Mucosa of descending colon (tissue), 3 donors: ENCODE data around the gene CELF2. TPM values are rescaled to one million over a fixed set of nuclear protein-coding genes. Genes with fewer than 3 reads are reported as not detected.

Source experiments
- ATAC-seq: fragments of 200-7000 bp; cut with Tn5 transposase; one replicate; pipeline ENCODE4 v1.9.1; 2020; ENCODE audit warnings: mild to moderate bottlenecking, moderate library complexity
- DNase-seq, 3 donors: peaks; one replicate each; pipeline ENCODE4 v3.0.0-alpha.2; 2020
- H3K36me3 ChIP-seq: fragments of 200-600 bp; one replicate; pipeline ENCODE4 v1.8.0; 2021; ENCODE audit warnings: low read depth, mild to moderate bottlenecking
- H3K4me1 ChIP-seq: fragments of 200-600 bp; one replicate; pipeline ENCODE4 v1.8.0; 2021; ENCODE audit warnings: low read depth, mild to moderate bottlenecking
- H3K4me3 ChIP-seq: fragments of 200-600 bp; one replicate; pipeline ENCODE4 v1.8.0; 2021; ENCODE audit warnings: mild to moderate bottlenecking
- H3K9me3 ChIP-seq: fragments of 200-600 bp; one replicate; pipeline ENCODE4 v1.8.0; 2021; ENCODE audit warnings: mild to moderate bottlenecking
- intact Hi-C, 2 donors: fragments of 100-400 bp; cut with DNase I in 1 of 2; cut with micrococcal nuclease in 1 of 2; formaldehyde crosslinking; loops; one replicate each; pipeline versions ENCODE4 v1.11.0 to v1.11.1; 2022; cut with DNase I, micrococcal nuclease
- total RNA-seq, 3 donors: library from RNA; stranded (reverse); fragmentation: NEBNext Ultra II Directional in 2 of 3; extraction: Animal tissue kit (Norgen Biotek cat#: 25700) in 2 of 3; gene quantifications; one replicate each; pipeline versions ENCODE4 v1.2.1 to v1.2.4, GENCODE V29; 2021 to 2023
- TF ChIP-seq, protein P1 (sequence below): fragments of 200-600 bp; IDR thresholded peaks from one replicate; pipeline ENCODE4 v1.8.0; 2022; ENCODE audit warnings: antibody characterized with exemption, mild to moderate bottlenecking
- donor health status: DM: no; HTN: no; CAD: no; lungs with moderate emphysema.
- donor health status: DM: no; HTN: no; CAD: no.
- donor health status: DM: no; HTN: yes; CAD: no.

Gene CELF2
- total RNA-seq, 3 donors from 2014 or later = 31.4 to 56.5 (median 36.1) TPM

DNA sequence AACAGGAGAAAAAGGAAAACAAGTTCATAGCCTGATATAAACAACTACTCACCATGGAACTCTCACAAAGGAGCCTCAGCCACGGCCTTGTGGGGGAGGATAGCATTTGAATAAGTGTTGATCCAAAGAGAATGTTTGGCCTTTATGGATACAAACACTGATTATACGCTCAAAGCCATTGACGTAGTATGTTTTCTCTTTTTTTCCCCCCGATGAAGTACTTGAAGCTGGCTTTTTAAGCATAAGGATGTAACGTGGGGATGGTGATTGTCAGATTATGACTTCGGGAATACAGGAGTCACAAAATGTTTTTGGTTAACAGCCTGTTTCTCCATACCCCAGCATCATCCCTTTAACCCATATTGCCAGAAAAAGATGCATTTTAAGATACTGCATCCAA is 39.8 kb downstream of the CELF2 start:
- Histone ChIP-seq H3K36me3 (no peaks in the 10 kb centered on the region), H3K4me1 (peaks cover 4% of the 10 kb centered on the region), H3K4me3 (no peak overlapping the region), H3K9me3 (no peaks in the 10 kb centered on the region)
- DNase-seq (no peak), ATAC-seq (no peak)
- intact Hi-C loops = no loop called here
- TF ChIP-seq, protein P1, sequence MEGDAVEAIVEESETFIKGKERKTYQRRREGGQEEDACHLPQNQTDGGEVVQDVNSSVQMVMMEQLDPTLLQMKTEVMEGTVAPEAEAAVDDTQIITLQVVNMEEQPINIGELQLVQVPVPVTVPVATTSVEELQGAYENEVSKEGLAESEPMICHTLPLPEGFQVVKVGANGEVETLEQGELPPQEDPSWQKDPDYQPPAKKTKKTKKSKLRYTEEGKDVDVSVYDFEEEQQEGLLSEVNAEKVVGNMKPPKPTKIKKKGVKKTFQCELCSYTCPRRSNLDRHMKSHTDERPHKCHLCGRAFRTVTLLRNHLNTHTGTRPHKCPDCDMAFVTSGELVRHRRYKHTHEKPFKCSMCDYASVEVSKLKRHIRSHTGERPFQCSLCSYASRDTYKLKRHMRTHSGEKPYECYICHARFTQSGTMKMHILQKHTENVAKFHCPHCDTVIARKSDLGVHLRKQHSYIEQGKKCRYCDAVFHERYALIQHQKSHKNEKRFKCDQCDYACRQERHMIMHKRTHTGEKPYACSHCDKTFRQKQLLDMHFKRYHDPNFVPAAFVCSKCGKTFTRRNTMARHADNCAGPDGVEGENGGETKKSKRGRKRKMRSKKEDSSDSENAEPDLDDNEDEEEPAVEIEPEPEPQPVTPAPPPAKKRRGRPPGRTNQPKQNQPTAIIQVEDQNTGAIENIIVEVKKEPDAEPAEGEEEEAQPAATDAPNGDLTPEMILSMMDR = no peak

DNA sequence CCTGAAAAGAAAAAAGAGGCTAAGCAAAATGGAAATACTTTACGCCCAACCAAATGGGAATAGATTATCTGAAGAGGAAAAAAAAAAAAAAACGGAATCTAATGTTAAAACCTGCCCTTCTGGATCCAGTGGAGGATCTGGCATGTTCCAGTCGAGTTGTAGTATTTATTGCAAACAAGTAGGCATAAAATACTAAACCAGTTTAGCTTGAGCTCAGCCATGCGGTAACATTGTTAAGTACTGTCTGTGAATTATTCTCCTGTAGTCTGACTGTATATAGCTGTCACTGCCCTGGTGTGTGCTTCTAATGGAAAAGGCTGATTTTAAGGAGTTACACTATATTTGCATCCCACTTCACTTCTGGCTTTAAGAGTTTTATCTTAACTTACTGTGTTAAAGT is 40.3 kb downstream of the CELF2 start:
- Histone ChIP-seq H3K36me3 (no peaks in the 10 kb centered on the region), H3K9me3 (no peaks in the 10 kb centered on the region), H3K4me3 (no peak overlapping the region), H3K4me1 (peaks cover 4% of the 10 kb centered on the region)
- DNase-seq = no peak
- no peak for ATAC-seq
- intact Hi-C loops = no loop called here
- TF ChIP-seq, protein P1 = no peak

DNA sequence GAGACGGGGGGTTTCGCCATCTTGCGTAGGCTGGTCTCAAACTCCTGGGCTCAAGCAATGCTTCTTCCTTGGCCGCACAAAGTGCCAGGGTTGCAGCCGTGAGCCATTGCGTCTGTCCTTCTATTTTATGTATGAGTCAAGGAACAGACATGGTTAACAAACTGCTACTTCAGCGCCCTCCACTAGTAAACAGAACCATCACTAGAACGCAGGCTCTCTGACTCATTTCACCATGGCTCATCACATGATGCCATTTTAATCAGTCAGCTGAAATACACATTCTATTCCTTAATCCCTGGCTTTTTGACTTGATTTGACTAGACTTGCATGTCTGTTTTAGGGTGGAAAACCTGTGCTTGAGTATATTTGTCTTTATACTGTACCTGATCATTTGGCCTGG is 41.3 kb downstream of the CELF2 start:
- intact Hi-C loops = no loop called here
- ATAC-seq (peak; percentile 34), DNase-seq (no peak)
- TF ChIP-seq, protein P1 = no peak
- Histone ChIP-seq H3K4me3 (no peak overlapping the region), H3K4me1 (peaks cover 4% of the 10 kb centered on the region), H3K9me3 (no peaks in the 10 kb centered on the region), H3K36me3 (no peaks in the 10 kb centered on the region)

DNA sequence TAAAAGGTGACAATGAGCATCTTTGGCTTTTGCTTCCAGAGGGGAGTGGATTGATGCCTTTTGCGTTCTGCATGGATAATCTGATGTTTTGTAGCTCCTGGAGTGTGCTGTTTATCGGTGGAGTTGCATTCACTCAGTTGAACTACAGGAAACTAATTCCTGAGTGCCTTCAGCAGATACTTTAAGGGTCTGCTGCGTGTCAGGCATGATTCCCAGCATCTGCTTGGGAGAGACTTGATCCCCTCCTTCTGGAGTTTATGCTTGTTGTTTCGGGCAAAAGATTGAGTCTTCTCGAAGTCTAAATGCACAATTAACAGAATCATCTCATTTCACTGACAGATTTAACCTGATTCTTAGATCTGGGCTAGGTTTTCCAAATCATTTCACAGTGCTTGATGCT is 46.2 kb downstream of the CELF2 start:
- intact Hi-C loops = no loop called here
- DNase-seq (no peak), ATAC-seq (no peak)
- TF ChIP-seq, protein P1 = no peak
- no peak overlapping the region for H3K4me3 ChIP-seq
- no peaks in the 10 kb centered on the region for H3K4me1 ChIP-seq
- no peaks in the 10 kb centered on the region for H3K36me3 ChIP-seq
- no peaks in the 10 kb centered on the region for H3K9me3 ChIP-seq

DNA sequence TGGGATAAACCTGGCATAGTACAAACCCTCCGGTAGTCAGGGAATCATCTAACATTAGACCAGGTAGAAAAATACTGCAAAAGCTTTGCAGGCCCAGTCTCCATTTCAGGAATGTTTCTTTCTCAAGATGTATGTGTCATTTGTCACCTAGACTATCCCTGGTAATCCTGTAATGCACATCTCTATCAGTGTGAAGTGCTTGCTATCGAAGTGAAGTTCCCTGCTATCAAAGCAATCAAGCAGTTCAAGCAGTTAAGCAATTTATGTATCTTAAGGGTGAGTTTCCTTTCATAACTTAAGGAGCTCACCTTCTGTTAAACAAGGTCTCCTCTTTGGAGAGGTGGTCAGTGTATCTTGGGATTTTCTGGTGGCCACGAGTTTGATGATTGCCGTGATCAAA is 47.2 kb downstream of the CELF2 start:
- intact Hi-C loops = no loop called here
- no peak overlapping the region for H3K4me3 ChIP-seq
- no peaks in the 10 kb centered on the region for H3K36me3 ChIP-seq
- TF ChIP-seq, protein P1 = no peak
- ATAC-seq (no peak), DNase-seq (no peak)
- no peaks in the 10 kb centered on the region for H3K4me1 ChIP-seq
- no peaks in the 10 kb centered on the region for H3K9me3 ChIP-seq

DNA sequence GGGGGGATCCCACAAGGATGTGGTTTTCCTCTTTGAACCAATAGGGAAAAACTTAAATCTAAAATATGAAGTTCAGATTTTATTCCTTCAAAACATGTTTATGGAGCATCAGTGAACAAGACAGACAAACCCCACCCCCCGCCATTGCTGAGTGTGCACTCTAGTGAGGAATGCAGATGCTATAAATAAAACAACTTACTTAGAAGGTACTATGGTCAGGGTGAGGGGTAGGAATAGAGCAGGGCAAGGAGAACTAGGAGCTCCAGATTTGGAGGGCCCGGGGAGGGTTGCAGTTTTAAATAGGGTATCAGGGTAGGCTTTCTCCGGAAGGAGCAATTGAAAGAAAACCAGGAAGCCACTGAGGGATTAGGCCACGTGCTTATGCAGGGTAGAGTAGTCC is 47.9 kb downstream of the CELF2 start:
- Histone ChIP-seq H3K36me3 (no peaks in the 10 kb centered on the region), H3K9me3 (no peaks in the 10 kb centered on the region), H3K4me1 (no peaks in the 10 kb centered on the region), H3K4me3 (no peak overlapping the region)
- no peak for ATAC-seq
- intact Hi-C loops = no loop called here
- DNase-seq = no peak
- TF ChIP-seq, protein P1 = no peak
